Fibroblast of villous mesenchyme (primary cell): ENCODE data around the gene IER5. TPM values are rescaled to one million over a fixed set of nuclear protein-coding genes. Genes with fewer than 3 reads are reported as not detected.

Experiments used
- DNase-seq: peaks from one replicate; pipeline ENCODE4 v3.0.0-alpha.2; 2010; ENCODE audit warnings: low read depth
- H3K4me3 ChIP-seq: 2 replicates; pipeline ENCODE4 v1.5.1; 2011; ENCODE audit warnings: low read depth, mild to moderate bottlenecking, low read length
- CTCF ChIP-seq: IDR thresholded peaks from 2 replicates; pipeline ENCODE4 v1.5.1; 2012; ENCODE audit warnings: low read depth, mild to moderate bottlenecking, low read length; ENCODE audit not compliant: insufficient read depth
- total RNA-seq: library from RNA; depleted of rRNA; stranded (reverse); fragments of >200 nt; gene quantifications from 2 replicates; pipeline ENCODE4 v1.2.3, GENCODE V29; 2012

The IER5 gene
- total RNA-seq, 1 donor, result 45.3 TPM

DNA sequence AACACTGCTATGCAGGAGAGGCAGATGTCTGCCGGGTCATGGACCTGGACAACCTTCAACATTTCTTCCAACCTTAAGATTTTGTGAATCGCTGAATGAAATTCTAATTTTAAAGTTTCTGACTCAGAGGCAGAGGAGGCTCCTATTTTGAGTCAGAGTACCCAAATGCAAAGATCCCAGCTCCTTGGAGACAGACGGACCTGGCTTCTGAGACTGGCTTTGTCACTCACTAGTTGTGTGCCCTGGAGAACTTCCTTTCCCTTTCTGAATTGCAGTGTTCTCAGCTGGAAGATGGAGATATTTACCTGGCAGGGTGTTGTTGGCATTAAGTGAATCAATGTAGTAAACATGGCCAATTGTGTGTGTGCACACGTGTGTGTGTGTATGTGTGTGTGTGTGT, 51.9 kb downstream of the IER5 start:
- no peak for TF ChIP-seq CTCF
- H3K4me3 ChIP-seq, result no peak overlapping the region
- no peak for DNase-seq

DNA sequence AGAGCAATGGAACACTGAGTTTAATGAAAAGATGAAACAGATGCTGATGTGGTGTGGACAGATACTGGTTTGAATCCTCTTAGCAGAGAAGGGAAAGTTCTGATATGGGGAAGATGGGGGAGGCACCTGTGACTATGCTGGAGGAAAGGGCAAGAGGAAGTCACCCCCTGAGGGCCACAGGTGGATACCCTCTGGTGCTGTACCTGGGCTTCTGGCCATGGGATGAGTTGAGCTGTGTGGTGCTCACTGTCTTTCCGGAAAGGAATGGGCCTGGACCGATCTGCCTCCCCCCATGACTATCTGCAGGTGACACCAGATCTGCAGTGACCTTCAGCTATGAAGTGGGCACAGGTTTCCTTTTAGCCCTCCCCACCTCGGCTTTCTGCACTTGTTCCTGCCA, 52.4 kb downstream of the IER5 start:
- no peak for DNase-seq
- no peak overlapping the region for H3K4me3 ChIP-seq
- no peak for TF ChIP-seq CTCF

- no peak for TF ChIP-seq CTCF
- H3K4me3 ChIP-seq, result no peak overlapping the region
- DNase-seq, result peak; percentile 36
Observed at GRCh38 chr1:181141431-181141910, 53.0 kb downstream of the IER5 start.

Other genes starting within 250 kb of the IER5 start
- 6.9 and 8.4 TPM in 2 replicates for gene KIAA1614, start 175.8 kb upstream of the IER5 start, total RNA-seq
- gene STX6, start 65.8 kb upstream of the IER5 start, total RNA-seq, result 23.8 and 48.4 TPM in 2 replicates
- gene MR1, start 54.7 kb upstream of the IER5 start, total RNA-seq, result 17.1 and 35.8 TPM in 2 replicates